GM21576 (cell line): Measurements from ENCODE around the gene COG5.

Experiments
- ATAC-seq: cut with Tn5 transposase; IDR thresholded peaks from one replicate; pipeline ENCODE4 v1.9.1; 2021; ENCODE audit warnings: mild to moderate bottlenecking, moderate library complexity; ENCODE audit not compliant: unreplicated experiment

The COG5 gene

GRCh38 chr7:107344799-107345198, 218.9 kb downstream of the COG5 start:
- no peak for ATAC-seq

- ATAC-seq: no peak
These were observed 219.4 kb downstream of the COG5 start for GRCh38 chr7:107344286-107344685.

- ATAC-seq: no peak
These were observed 225.6 kb downstream of the COG5 start for GRCh38 chr7:107338080-107338479.

- peak; percentile 77 for ATAC-seq
These were observed 231.0 kb downstream of the COG5 start for GRCh38 chr7:107332488-107333269.

- no peak for ATAC-seq
These were observed 233.2 kb downstream of the COG5 start for GRCh38 chr7:107330478-107330877.

GRCh38 chr7:107327986-107328569, 235.6 kb downstream of the COG5 start:
- ATAC-seq: no peak

- ATAC-seq: no peak
These were observed 237.7 kb downstream of the COG5 start for GRCh38 chr7:107326061-107326460.

- no peak for ATAC-seq
These were observed 241.7 kb downstream of the COG5 start for GRCh38 chr7:107322015-107322414.

GRCh38 chr7:107321611-107322010, 242.1 kb downstream of the COG5 start:
- ATAC-seq: no peak

- no peak for ATAC-seq
These were observed 243.9 kb downstream of the COG5 start for GRCh38 chr7:107319724-107320228.

GRCh38 chr7:107318523-107319160, 245.1 kb downstream of the COG5 start:
- no peak for ATAC-seq

- no peak for ATAC-seq
These were observed 248.0 kb downstream of the COG5 start for GRCh38 chr7:107315716-107316220.

GRCh38 chr7:107313355-107313754, 250.4 kb downstream of the COG5 start:
- no peak for ATAC-seq

GRCh38 chr7:107312418-107312817, 251.3 kb downstream of the COG5 start:
- no peak for ATAC-seq

GRCh38 chr7:107309296-107309695, 254.4 kb downstream of the COG5 start:
- no peak for ATAC-seq

GRCh38 chr7:107304636-107305035, 259.1 kb downstream of the COG5 start:
- ATAC-seq: no peak

GRCh38 chr7:107304063-107304462, 259.7 kb downstream of the COG5 start:
- no peak for ATAC-seq

GRCh38 chr7:107302250-107302847, 261.4 kb downstream of the COG5 start:
- ATAC-seq: no peak

- ATAC-seq: no peak
These were observed 269.5 kb downstream of the COG5 start for GRCh38 chr7:107294182-107294581.

GRCh38 chr7:107292591-107292990, 271.1 kb downstream of the COG5 start:
- ATAC-seq: no peak

GRCh38 chr7:107291434-107291833, 272.3 kb downstream of the COG5 start:
- ATAC-seq: no peak
